GM21529 (cell line): ENCODE data around the gene USP37.

Source experiments
- ATAC-seq: cut with Tn5 transposase; IDR thresholded peaks from one replicate; pipeline ENCODE4 v1.9.1; 2021; ENCODE audit not compliant: unreplicated experiment

USP37 gene

GRCh38 chr2:218477247-218477646 lies 90.9 kb downstream of the USP37 start:
- no peak for ATAC-seq

GRCh38 chr2:218476676-218477075 lies 91.5 kb downstream of the USP37 start:
- no peak for ATAC-seq

GRCh38 chr2:218474527-218474926 lies 93.6 kb downstream of the USP37 start:
- ATAC-seq: no peak

GRCh38 chr2:218472988-218473387 lies 95.2 kb downstream of the USP37 start:
- no peak for ATAC-seq

GRCh38 chr2:218471982-218472381 lies 96.2 kb downstream of the USP37 start:
- no peak for ATAC-seq

GRCh38 chr2:218471036-218471435 lies 97.1 kb downstream of the USP37 start:
- ATAC-seq: no peak

- no peak for ATAC-seq
Observed at GRCh38 chr2:218470448-218470847, 97.7 kb downstream of the USP37 start.

- ATAC-seq: no peak
Observed at GRCh38 chr2:218465987-218466633, 102.0 kb downstream of the USP37 start.

- ATAC-seq: no peak
Observed at GRCh38 chr2:218458598-218458997, 109.6 kb downstream of the USP37 start.

GRCh38 chr2:218456849-218457248 lies 111.3 kb downstream of the USP37 start:
- ATAC-seq: no peak

GRCh38 chr2:218452079-218452478 lies 116.1 kb downstream of the USP37 start:
- no peak for ATAC-seq

- ATAC-seq: no peak
Observed at GRCh38 chr2:218448934-218449333, 119.2 kb downstream of the USP37 start.

GRCh38 chr2:218447072-218447471 lies 121.1 kb downstream of the USP37 start:
- no peak for ATAC-seq

- no peak for ATAC-seq
Observed at GRCh38 chr2:218446547-218446946, 121.6 kb downstream of the USP37 start.

GRCh38 chr2:218445602-218446001 lies 122.5 kb downstream of the USP37 start:
- no peak for ATAC-seq

- no peak for ATAC-seq
Observed at GRCh38 chr2:218444692-218445357, 123.3 kb downstream of the USP37 start.

- ATAC-seq: no peak
Observed at GRCh38 chr2:218438596-218438995, 129.6 kb downstream of the USP37 start.

- ATAC-seq: no peak
Observed at GRCh38 chr2:218437969-218438368, 130.2 kb downstream of the USP37 start.

- no peak for ATAC-seq
Observed at GRCh38 chr2:218436992-218437391, 131.2 kb downstream of the USP37 start.

- ATAC-seq: no peak
Observed at GRCh38 chr2:218435003-218435982, 132.9 kb downstream of the USP37 start.

GRCh38 chr2:218434456-218434855 lies 133.7 kb downstream of the USP37 start:
- no peak for ATAC-seq
